A549 (cell line): ENCODE measurements around the gene CT45A3.

Experiments
- CHD2 ChIP-seq: fragments of 150-350 bp; IDR thresholded peaks from 2 replicates; pipeline ENCODE4 v1.6.1; 2014; ENCODE audit warnings: low read length; ENCODE audit not compliant: partially characterized antibody
- FOSL2 ChIP-seq, 2 experiments: fragments of 450-650 bp in 1 of 2; fragments of >200 bp in 1 of 2; sonication (Bioruptor Twin) in 1 of 2; formaldehyde crosslinking; IDR thresholded peaks; 2 replicates each; pipeline versions ENCODE4 v1.5.0 to v1.6.1; 2016 to 2020; ENCODE audit warnings: mild to moderate bottlenecking in 1 of 2, moderate library complexity in 1 of 2
- JUN ChIP-seq, 2 experiments: fragments of >200 bp; sonication (Bioruptor Twin); formaldehyde crosslinking; IDR thresholded peaks; 2 replicates in 1 of 2; 3 replicates in 1 of 2; pipeline ENCODE4 v1.6.1; 2016 to 2017
- MAZ ChIP-seq: fragments of 150-350 bp; IDR thresholded peaks from 2 replicates; pipeline ENCODE4 v1.6.1; 2014; ENCODE audit warnings: antibody characterized with exemption, low read depth, low read length, borderline replicate concordance
- NPAS2 ChIP-seq: fragments of 250-450 bp; sonication (Bioruptor Pico); IDR thresholded peaks from 2 replicates; pipeline ENCODE4 v1.8.0; 2022; ENCODE audit warnings: mild to moderate bottlenecking, moderate library complexity, borderline replicate concordance
- PHF8 ChIP-seq: fragments of 200-600 bp; sonication (generic); IDR thresholded peaks from 2 replicates; pipeline ENCODE4 v1.6.1; 2016; ENCODE audit warnings: low read depth, mild to moderate bottlenecking, antibody characterized with exemption, moderate library complexity, borderline replicate concordance
- POLR2A ChIP-seq: IDR thresholded peaks from 2 replicates; pipeline ENCODE4 v1.6.1; 2012; ENCODE audit warnings: mild to moderate bottlenecking, low read length
- POLR2AphosphoS2 ChIP-seq: conservative IDR thresholded peaks from 2 replicates; pipeline ENCODE4 v1.6.1; 2012; ENCODE audit warnings: low read length, improper control_type of control experiment, inconsistent platforms
- RNF2 ChIP-seq: fragments of 200-600 bp; sonication (generic); IDR thresholded peaks from 2 replicates; pipeline ENCODE4 v1.6.1; 2016; ENCODE audit warnings: low read depth, mild to moderate bottlenecking, antibody characterized with exemption, moderate library complexity, borderline replicate concordance
- TF ChIP-seq, protein P1 (sequence below): fragments of 450-650 bp; IDR thresholded peaks from 2 replicates; pipeline ENCODE4 v1.6.1; 2014; ENCODE audit warnings: antibody characterized with exemption
- TF ChIP-seq, protein P2 (sequence below): fragments of >200 bp; sonication (Bioruptor Twin); formaldehyde crosslinking; IDR thresholded peaks from 3 replicates; pipeline ENCODE4 v1.5.1; 2016

GRCh38 chrX:135741192-135741715, 26.7 kb downstream of the CT45A3 start:
- TF ChIP-seq, protein P1, sequence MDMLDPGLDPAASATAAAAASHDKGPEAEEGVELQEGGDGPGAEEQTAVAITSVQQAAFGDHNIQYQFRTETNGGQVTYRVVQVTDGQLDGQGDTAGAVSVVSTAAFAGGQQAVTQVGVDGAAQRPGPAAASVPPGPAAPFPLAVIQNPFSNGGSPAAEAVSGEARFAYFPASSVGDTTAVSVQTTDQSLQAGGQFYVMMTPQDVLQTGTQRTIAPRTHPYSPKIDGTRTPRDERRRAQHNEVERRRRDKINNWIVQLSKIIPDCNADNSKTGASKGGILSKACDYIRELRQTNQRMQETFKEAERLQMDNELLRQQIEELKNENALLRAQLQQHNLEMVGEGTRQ, result no peak
- TF ChIP-seq JUN (IDR thresholded peaks at IDR 0.05), result no peak
- no peak for TF ChIP-seq NPAS2 (CRISPR knock-in tag)
- TF ChIP-seq, protein P2, sequence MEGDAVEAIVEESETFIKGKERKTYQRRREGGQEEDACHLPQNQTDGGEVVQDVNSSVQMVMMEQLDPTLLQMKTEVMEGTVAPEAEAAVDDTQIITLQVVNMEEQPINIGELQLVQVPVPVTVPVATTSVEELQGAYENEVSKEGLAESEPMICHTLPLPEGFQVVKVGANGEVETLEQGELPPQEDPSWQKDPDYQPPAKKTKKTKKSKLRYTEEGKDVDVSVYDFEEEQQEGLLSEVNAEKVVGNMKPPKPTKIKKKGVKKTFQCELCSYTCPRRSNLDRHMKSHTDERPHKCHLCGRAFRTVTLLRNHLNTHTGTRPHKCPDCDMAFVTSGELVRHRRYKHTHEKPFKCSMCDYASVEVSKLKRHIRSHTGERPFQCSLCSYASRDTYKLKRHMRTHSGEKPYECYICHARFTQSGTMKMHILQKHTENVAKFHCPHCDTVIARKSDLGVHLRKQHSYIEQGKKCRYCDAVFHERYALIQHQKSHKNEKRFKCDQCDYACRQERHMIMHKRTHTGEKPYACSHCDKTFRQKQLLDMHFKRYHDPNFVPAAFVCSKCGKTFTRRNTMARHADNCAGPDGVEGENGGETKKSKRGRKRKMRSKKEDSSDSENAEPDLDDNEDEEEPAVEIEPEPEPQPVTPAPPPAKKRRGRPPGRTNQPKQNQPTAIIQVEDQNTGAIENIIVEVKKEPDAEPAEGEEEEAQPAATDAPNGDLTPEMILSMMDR, result no peak
- TF ChIP-seq RNF2, result no peak
- no peak for TF ChIP-seq POLR2AphosphoS2
- no peak for TF ChIP-seq FOSL2 (IDR thresholded peaks at IDR 0.05)
- no peak for TF ChIP-seq FOSL2 (CRISPR knock-in tag; IDR thresholded peaks at IDR 0.05)
- TF ChIP-seq POLR2A, result no peak
- no peak for TF ChIP-seq PHF8
- no peak for TF ChIP-seq MAZ
- TF ChIP-seq CHD2, result no peak
